Neutrophil (primary cell): Measurements from ENCODE around the gene PLPPR1.

Source experiments
- H3K27ac ChIP-seq: fragments of 200-600 bp; sonication (generic); 2 replicates; pipeline ENCODE4 v1.5.1; 2016; ENCODE audit warnings: mild to moderate bottlenecking, moderate library complexity
- H3K27me3 ChIP-seq: fragments of 200-600 bp; sonication (generic); 2 replicates; pipeline ENCODE4 v1.6.0; 2016; ENCODE audit warnings: mild to moderate bottlenecking
- H3K36me3 ChIP-seq: fragments of 200-600 bp; sonication (generic); 2 replicates; pipeline ENCODE4 v1.5.1; 2017
- H3K4me1 ChIP-seq, 2 experiments: fragments of 200-600 bp in 1 of 2; sonication (generic) in 1 of 2; 1 replicate in 1 of 2; 2 replicates in 1 of 2; pipeline versions ENCODE4 v1.5.1 to v1.6.1; 2013 to 2016; ENCODE audit warnings: low read depth in 1 of 2, low read length in 1 of 2, mild to moderate bottlenecking in 1 of 2, moderate library complexity in 1 of 2; ENCODE audit not compliant: control insufficient read depth in 1 of 2, insufficient read depth in 1 of 2
- H3K4me3 ChIP-seq, 2 experiments: fragments of 200-600 bp in 1 of 2; sonication (generic) in 1 of 2; 1 replicate in 1 of 2; 2 replicates in 1 of 2; pipeline ENCODE4 v1.5.1; 2013 to 2016; ENCODE audit warnings: low read depth in 1 of 2, low read length in 1 of 2, mild to moderate bottlenecking in 1 of 2, moderate library complexity in 1 of 2
- H3K9me3 ChIP-seq: fragments of 200-600 bp; sonication (generic); 2 replicates; pipeline ENCODE4 v1.5.1; 2016
- TF ChIP-seq, protein P1 (sequence below): fragments of 200-600 bp; sonication (generic); IDR thresholded peaks from 2 replicates; pipeline ENCODE4 v1.5.1; 2016; ENCODE audit warnings: antibody characterized with exemption

Gene PLPPR1

DNA sequence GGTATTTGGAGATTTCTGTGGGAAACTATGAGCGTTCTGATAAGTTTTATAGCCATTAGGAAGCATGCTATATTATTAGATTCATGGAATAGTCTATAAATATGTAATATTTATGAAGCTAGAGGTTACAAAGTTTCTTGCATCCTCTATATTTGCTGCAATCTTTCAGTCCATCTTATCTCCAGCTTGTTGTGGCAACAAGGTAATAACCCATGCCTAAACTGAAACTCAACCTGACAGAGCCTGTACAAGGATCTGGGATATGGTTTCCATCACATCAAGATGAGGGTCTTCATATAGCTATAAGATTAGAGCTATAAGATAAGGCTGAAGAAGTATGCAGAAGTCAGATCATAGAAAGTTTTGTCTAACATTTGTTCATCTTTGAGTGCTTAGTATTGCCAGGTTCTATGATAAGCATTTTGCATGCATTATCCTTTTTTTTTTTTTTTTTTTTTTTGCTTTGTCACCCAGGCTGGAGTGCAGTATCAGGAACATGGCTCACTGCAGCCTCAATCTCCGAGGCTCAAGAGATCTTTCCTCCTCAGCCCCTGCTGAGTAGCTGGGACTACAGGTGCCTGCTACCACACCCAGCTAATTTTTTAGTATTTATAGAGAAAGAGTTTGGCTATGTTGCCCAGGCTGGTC is 341.5 kb downstream of the PLPPR1 start:
- Histone ChIP-seq H3K9me3 (no peaks in the 10 kb centered on the region), H3K4me1 (no peaks in the 10 kb centered on the region), H3K27ac (no peak overlapping the region), H3K27me3 (peaks cover 22% of the 10 kb centered on the region), H3K36me3 (no peaks in the 10 kb centered on the region), H3K4me3 (no peak overlapping the region)
- TF ChIP-seq, protein P1, sequence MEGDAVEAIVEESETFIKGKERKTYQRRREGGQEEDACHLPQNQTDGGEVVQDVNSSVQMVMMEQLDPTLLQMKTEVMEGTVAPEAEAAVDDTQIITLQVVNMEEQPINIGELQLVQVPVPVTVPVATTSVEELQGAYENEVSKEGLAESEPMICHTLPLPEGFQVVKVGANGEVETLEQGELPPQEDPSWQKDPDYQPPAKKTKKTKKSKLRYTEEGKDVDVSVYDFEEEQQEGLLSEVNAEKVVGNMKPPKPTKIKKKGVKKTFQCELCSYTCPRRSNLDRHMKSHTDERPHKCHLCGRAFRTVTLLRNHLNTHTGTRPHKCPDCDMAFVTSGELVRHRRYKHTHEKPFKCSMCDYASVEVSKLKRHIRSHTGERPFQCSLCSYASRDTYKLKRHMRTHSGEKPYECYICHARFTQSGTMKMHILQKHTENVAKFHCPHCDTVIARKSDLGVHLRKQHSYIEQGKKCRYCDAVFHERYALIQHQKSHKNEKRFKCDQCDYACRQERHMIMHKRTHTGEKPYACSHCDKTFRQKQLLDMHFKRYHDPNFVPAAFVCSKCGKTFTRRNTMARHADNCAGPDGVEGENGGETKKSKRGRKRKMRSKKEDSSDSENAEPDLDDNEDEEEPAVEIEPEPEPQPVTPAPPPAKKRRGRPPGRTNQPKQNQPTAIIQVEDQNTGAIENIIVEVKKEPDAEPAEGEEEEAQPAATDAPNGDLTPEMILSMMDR, result no peak

DNA sequence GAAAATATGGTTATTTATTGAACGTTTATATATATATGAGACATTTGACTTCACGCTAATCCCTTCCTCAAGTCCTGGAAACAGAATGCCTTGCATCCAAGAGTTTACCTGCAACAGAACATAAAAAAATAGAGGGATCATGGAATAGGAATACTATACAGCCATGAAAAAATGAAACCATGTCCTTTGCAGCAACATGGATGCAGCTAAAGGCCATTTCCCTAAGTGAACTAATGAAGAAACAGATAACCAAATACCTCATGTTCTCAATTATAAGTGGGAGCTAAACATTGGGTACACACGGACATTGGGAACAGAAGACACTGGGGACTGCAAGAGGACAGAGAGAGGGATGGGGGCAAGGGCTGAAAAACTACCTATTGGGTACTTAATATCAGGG is 343.3 kb downstream of the PLPPR1 start:
- H3K9me3 ChIP-seq, result no peaks in the 10 kb centered on the region
- TF ChIP-seq, protein P1, result no peak
- peaks cover 22% of the 10 kb centered on the region for H3K27me3 ChIP-seq
- H3K4me3 ChIP-seq, result no peak overlapping the region
- no peaks in the 10 kb centered on the region for H3K4me1 ChIP-seq
- H3K36me3 ChIP-seq, result no peaks in the 10 kb centered on the region
- no peak overlapping the region for H3K27ac ChIP-seq

DNA sequence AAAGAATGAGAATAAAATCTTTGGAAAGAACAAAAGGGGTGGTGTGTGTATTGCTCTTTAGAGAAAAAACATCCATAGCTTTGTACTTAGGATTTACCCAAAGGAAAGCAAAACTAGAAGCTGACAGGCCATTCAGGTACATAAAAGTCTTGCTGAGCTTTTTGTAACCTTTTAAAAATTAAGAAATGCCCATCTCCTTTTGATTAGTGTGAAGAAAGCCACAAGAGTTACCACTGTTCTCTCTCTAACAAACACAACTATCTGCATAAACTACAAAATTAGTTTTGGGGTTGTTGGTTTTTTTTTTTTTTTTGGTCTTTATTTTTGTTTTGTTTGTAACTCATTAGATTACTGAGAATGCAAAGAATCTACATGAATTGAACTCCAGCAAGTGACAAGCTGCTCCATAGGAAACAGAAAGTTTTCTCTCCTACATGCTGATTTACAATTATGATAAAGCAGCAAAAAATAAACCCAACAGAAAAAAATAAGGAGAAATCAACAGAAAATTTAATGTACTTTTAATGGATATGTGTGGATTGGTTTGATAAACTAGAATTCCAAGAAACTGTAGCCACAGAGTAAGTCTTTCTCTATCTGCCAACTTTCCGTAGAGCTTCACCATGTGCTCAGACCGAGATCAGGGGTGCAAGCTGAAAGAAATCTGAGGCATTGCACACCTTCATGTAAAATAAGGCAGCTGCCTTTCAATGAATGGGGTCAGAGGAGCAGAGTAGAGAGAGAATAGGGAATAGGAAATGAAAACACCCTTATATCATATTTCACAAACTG is 344.0 kb downstream of the PLPPR1 start:
- no peaks in the 10 kb centered on the region for H3K36me3 ChIP-seq
- peaks cover 22% of the 10 kb centered on the region for H3K27me3 ChIP-seq
- H3K9me3 ChIP-seq, result no peaks in the 10 kb centered on the region
- TF ChIP-seq, protein P1, result no peak
- no peak overlapping the region for H3K4me3 ChIP-seq
- H3K4me1 ChIP-seq, result no peaks in the 10 kb centered on the region
- no peak overlapping the region for H3K27ac ChIP-seq
